ENCODE results near the gene KLK7. TPM values are rescaled to one million over a fixed set of nuclear protein-coding genes. Genes with fewer than 3 reads are reported as not detected.
"Not testable (repeated sequence)": the region's sequence is repeated elsewhere in the genome, so short reads cannot be mapped to it uniquely, and the experiment has no call there.

KLK7 gene
- total RNA-seq, 2 experiments from 2014 or later = not detected

GRCh38 chr19:50984416-50984815 is 699 bp upstream of the KLK7 start:
- H3K4me1 Mint-ChIP-seq (ENCODE audit: low read depth); intact Hi-C loops (cut with micrococcal nuclease); CTCF ChIA-PET; H3K27ac Mint-ChIP-seq; H3K4me3 Mint-ChIP-seq; H3K36me3 Mint-ChIP-seq (ENCODE audit: low read depth); H3K9me3 Mint-ChIP-seq; DNase-seq: not testable (repeated sequence)
- peaks cover 40% of the 10 kb centered on the region for H3K27me3 Mint-ChIP-seq (ENCODE audit: low read depth)

DNA sequence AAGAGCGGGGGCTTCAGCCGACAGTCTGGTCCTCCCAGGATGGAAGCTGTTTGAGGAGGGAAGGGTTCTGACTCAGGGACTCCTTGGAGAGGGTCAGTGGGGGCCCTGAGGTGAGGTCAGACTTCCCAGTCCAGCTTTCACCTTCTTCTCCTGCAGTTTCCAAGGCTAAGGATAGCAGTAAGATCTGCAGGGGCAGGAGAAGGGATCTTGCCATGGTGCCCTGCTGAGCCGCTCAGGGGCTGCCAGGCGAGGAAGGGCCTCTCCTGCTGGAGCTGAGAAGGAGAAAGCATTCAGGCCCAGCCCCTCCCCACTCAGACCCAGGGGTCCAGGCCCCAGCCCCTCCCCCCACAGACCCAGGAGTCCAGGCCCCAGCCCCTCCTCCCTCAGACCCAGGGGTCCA is 1.5 kb downstream of the KLK7 start:
- intact Hi-C loops (cut with micrococcal nuclease) = no loop called here
- Mint-ChIP-seq H3K27me3 (ENCODE audit: low read depth) (peaks cover 37% of the 10 kb centered on the region), H3K36me3 (ENCODE audit: low read depth) (no peaks in the 10 kb centered on the region), H3K9me3 (no peaks in the 10 kb centered on the region), H3K27ac (no peak overlapping the region), H3K4me1 (ENCODE audit: low read depth) (no peaks in the 10 kb centered on the region), H3K4me3 (no peak overlapping the region)
- DNase-seq = no peak
- CTCF ChIA-PET = no interaction called here

GRCh38 chr19:50981587-50982146 is 2.0 kb downstream of the KLK7 start:
- intact Hi-C loops (cut with micrococcal nuclease) = no loop called here
- H3K27me3 Mint-ChIP-seq (ENCODE audit: low read depth) = peaks cover 40% of the 10 kb centered on the region
- CTCF ChIA-PET = no interaction called here
- H3K9me3 Mint-ChIP-seq = no peaks in the 10 kb centered on the region
- H3K4me1 Mint-ChIP-seq (ENCODE audit: low read depth) = no peaks in the 10 kb centered on the region
- no peak overlapping the region for H3K27ac Mint-ChIP-seq
- H3K4me3 Mint-ChIP-seq = no peak overlapping the region
- no peaks in the 10 kb centered on the region for H3K36me3 Mint-ChIP-seq (ENCODE audit: low read depth)
- no peak for DNase-seq

DNA sequence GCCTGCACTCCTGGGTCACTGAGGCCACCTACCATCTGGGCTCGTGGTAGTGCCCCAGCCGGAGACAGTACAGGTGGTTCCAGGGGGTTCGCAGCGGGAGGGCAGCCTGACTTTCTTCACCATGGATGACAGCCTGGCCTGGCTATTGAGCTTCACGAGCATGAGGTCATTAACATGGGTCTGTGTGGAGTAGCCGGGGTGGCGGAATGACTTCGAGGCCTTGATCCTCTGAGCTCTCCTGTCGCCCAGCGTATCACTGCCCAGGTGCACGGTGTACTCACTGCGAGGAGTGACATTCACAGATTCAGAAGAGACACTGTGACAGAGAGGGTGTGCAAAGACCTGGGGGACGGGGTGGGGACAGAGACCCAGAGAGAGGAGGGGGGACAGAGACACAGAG is 3.5 kb downstream of the KLK7 start:
- Mint-ChIP-seq H3K36me3 (ENCODE audit: low read depth) (no peaks in the 10 kb centered on the region), H3K4me3 (no peak overlapping the region), H3K9me3 (no peaks in the 10 kb centered on the region), H3K27me3 (ENCODE audit: low read depth) (peaks cover 48% of the 10 kb centered on the region), H3K27ac (no peak overlapping the region), H3K4me1 (ENCODE audit: low read depth) (no peaks in the 10 kb centered on the region)
- intact Hi-C loops (cut with micrococcal nuclease) = no loop called here
- no peak for DNase-seq
- CTCF ChIA-PET = no interaction called here

- CTCF ChIA-PET = no interaction called here
- Mint-ChIP-seq H3K27me3 (ENCODE audit: low read depth) (peaks cover 48% of the 10 kb centered on the region), H3K9me3 (no peaks in the 10 kb centered on the region), H3K27ac (no peak overlapping the region), H3K36me3 (ENCODE audit: low read depth) (no peaks in the 10 kb centered on the region), H3K4me3 (no peak overlapping the region), H3K4me1 (ENCODE audit: low read depth) (no peaks in the 10 kb centered on the region)
- DNase-seq = no peak
- intact Hi-C loops (cut with micrococcal nuclease) = no loop called here
Measured at GRCh38 chr19:50979758-50980157, 4.0 kb downstream of the KLK7 start.

- no peak overlapping the region for H3K27ac Mint-ChIP-seq
- intact Hi-C loops (cut with micrococcal nuclease) = no loop called here
- H3K4me1 Mint-ChIP-seq (ENCODE audit: low read depth) = no peaks in the 10 kb centered on the region
- H3K36me3 Mint-ChIP-seq (ENCODE audit: low read depth) = no peaks in the 10 kb centered on the region
- no peak for DNase-seq
- H3K27me3 Mint-ChIP-seq (ENCODE audit: low read depth) = peaks cover 45% of the 10 kb centered on the region
- CTCF ChIA-PET = no interaction called here
- H3K9me3 Mint-ChIP-seq = no peaks in the 10 kb centered on the region
- H3K4me3 Mint-ChIP-seq = no peak overlapping the region
Measured at GRCh38 chr19:50978772-50979390, 4.8 kb downstream of the KLK7 start.

- intact Hi-C loops (cut with micrococcal nuclease) = no loop called here
- peaks cover 42% of the 10 kb centered on the region for H3K27me3 Mint-ChIP-seq (ENCODE audit: low read depth)
- no peak overlapping the region for H3K4me3 Mint-ChIP-seq
- H3K36me3 Mint-ChIP-seq (ENCODE audit: low read depth) = no peaks in the 10 kb centered on the region
- no peaks in the 10 kb centered on the region for H3K4me1 Mint-ChIP-seq (ENCODE audit: low read depth)
- no peak overlapping the region for H3K27ac Mint-ChIP-seq
- no peak for DNase-seq
- H3K9me3 Mint-ChIP-seq = no peaks in the 10 kb centered on the region
- CTCF ChIA-PET = no interaction called here
Measured at GRCh38 chr19:50977626-50978025, 6.1 kb downstream of the KLK7 start.

GRCh38 chr19:50975766-50976165 is 8.0 kb downstream of the KLK7 start:
- Mint-ChIP-seq H3K27me3 (ENCODE audit: low read depth) (peaks cover 44% of the 10 kb centered on the region), H3K9me3 (no peaks in the 10 kb centered on the region), H3K36me3 (ENCODE audit: low read depth) (no peaks in the 10 kb centered on the region), H3K4me3 (no peak overlapping the region), H3K27ac (no peak overlapping the region), H3K4me1 (ENCODE audit: low read depth) (no peaks in the 10 kb centered on the region)
- intact Hi-C loops (cut with micrococcal nuclease) = no loop called here
- CTCF ChIA-PET = no interaction called here
- no peak for DNase-seq

GRCh38 chr19:50974702-50975556 is 8.8 kb downstream of the KLK7 start:
- H3K4me1 Mint-ChIP-seq (ENCODE audit: low read depth) = no peaks in the 10 kb centered on the region
- H3K27me3 Mint-ChIP-seq (ENCODE audit: low read depth) = peaks cover 42% of the 10 kb centered on the region
- intact Hi-C loops (cut with micrococcal nuclease) = no loop called here
- no peak overlapping the region for H3K4me3 Mint-ChIP-seq
- no peak for DNase-seq
- H3K36me3 Mint-ChIP-seq (ENCODE audit: low read depth) = no peaks in the 10 kb centered on the region
- H3K9me3 Mint-ChIP-seq = no peaks in the 10 kb centered on the region
- H3K27ac Mint-ChIP-seq = no peak overlapping the region
- CTCF ChIA-PET = no interaction called here

DNA sequence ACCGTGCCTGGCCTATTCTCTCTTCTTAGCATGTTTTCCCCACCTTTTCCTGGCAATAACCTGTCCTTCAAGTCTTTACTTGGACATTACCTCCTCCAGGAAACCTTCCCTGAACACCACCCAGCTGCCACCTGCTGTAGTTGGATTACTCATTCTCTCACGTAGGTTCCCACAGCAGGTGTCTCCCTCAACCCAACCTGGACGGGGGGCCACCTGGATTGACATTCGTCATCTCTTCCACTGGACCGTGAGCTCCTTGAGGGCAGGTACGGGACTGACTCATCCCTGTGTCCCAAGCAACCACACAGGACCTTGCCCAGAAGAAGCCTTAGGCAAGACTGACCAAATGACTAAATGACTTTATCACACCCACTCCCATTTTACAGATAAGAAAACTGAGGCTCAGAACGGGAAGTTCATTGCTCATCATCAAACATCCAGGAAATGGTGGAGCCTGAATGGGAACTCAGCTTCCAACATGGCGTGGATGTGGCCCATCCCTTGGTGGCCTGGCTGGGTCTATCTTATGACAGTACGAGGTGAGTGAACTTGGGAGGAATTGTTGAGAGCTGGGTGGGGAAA is 10.8 kb downstream of the KLK7 start:
- Mint-ChIP-seq H3K36me3 (ENCODE audit: low read depth) (no peaks in the 10 kb centered on the region), H3K4me3 (no peak overlapping the region), H3K9me3 (no peaks in the 10 kb centered on the region), H3K27me3 (ENCODE audit: low read depth) (peaks cover 40% of the 10 kb centered on the region), H3K4me1 (ENCODE audit: low read depth) (no peaks in the 10 kb centered on the region), H3K27ac (no peak overlapping the region)
- intact Hi-C loops (cut with micrococcal nuclease) = no loop called here
- no peak for DNase-seq
- CTCF ChIA-PET = no interaction called here

DNA sequence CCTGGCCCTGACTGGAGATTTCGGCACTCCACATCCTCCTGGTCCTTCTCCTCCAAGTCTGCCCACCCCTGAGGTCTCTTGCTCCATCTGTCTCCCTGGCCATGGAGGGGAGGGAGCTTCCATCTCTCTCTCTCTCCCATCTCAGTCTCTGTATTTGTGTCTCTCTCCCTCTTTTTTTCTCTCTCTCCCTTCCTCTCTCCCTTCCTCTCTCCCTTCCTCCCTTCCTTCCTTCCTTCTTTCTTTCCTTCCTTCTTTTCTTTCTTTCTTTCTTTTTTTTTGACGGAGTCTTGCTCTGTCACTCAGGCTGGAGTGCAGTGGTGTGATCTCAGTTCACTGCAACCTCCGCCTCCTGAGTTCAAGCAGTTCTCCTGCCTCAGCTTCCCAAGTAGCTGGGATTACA is 13.9 kb downstream of the KLK7 start:
- H3K9me3 Mint-ChIP-seq; CTCF ChIA-PET; intact Hi-C loops (cut with micrococcal nuclease); H3K27ac Mint-ChIP-seq; H3K4me3 Mint-ChIP-seq; DNase-seq; H3K36me3 Mint-ChIP-seq (ENCODE audit: low read depth); H3K4me1 Mint-ChIP-seq (ENCODE audit: low read depth): not testable (repeated sequence)
- H3K27me3 Mint-ChIP-seq (ENCODE audit: low read depth) = peaks cover 36% of the 10 kb centered on the region

DNA sequence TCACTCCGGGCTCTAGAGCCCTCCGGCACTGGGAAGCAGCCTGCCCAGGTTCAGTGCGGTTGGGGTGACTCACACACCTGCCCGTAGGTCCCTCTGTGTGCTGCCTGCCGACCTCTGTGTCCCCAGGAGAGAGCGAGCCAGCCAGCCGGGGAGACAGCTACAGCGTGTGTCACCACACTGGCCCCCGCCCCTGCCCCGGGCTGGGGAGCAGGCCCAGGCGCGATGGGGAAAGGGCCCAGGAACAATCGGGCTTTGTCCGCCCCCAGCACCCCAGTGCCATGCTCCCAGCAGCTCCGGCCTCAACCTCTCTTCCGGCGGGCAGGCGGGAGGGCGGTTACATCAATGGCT is 14.3 kb downstream of the KLK7 start, which contains the start of gene KLK6:
Gene KLK6 (minus strand): TSS at position 179 of the 348 bp plus-strand sequence. CDS start 1,487 bp downstream, outside the sequence.
- Mint-ChIP-seq H3K27ac (no peak within 1 kb of the TSS), H3K4me1 (ENCODE audit: low read depth) (no peaks in the 10 kb centered on the region), H3K4me3 (no peak within 1 kb of the TSS), H3K9me3 (no peaks in the 10 kb centered on the region), H3K36me3 (ENCODE audit: low read depth) (no peaks in the 10 kb centered on the region), H3K27me3 (ENCODE audit: low read depth) (peaks cover 36% of the 10 kb centered on the region)
- DNase-seq = no peak
- intact Hi-C loops (cut with micrococcal nuclease) = no loop called here
- CTCF ChIA-PET = no interaction called here

Measured in activated naive CD4-positive, alpha-beta T cell treated with anti-CD3 and anti-CD28 coated beads for 36 hours (primary cell).